A673 (cell line): Measurements from ENCODE around the gene SORD.
"Not testable (repeated sequence)": the region's sequence is repeated elsewhere in the genome, so short reads cannot be mapped to it uniquely, and the experiment has no call there.

Source experiments
- CTCF ChIP-seq: fragments of 300-800, 200-600 bp; sonication (generic); conservative IDR thresholded peaks from 2 replicates; pipeline ENCODE4 v1.5.1; 2017; ENCODE audit warnings: low read depth, mild to moderate bottlenecking, antibody characterized with exemption, low read length, moderate library complexity, mixed read lengths
- EZH2 ChIP-seq: fragments of 200-600 bp; sonication (generic); IDR thresholded peaks from 2 replicates; pipeline ENCODE4 v1.6.1; 2017; ENCODE audit warnings: borderline replicate concordance, low read depth, mild to moderate bottlenecking, mixed read lengths, antibody characterized with exemption, low read length; ENCODE audit not compliant: poor library complexity, severe bottlenecking

GRCh38 chr15:45052676-45053075, 29.7 kb downstream of the SORD start:
- not testable (repeated sequence) for TF ChIP-seq CTCF, EZH2
